Keratinocyte (primary cell): Measurements from ENCODE around the gene TAPT1. TPM values are rescaled to one million over a fixed set of nuclear protein-coding genes. Genes with fewer than 3 reads are reported as not detected.

ENCODE experiments used
- DNase-seq: peaks from one replicate; pipeline ENCODE4 v3.0.0-alpha.2; 2011; ENCODE audit warnings: low read depth, missing footprints, low spot score
- FAIRE-seq: peaks from 2 replicates; lab custom pipeline; 2011; peaks lifted over from hg19 to GRCh38; lab: Jason Lieb, UNC
- H2AFZ ChIP-seq: 2 replicates; pipeline ENCODE4 v1.6.0; 2012; ENCODE audit warnings: low read length, control low read depth, inconsistent platforms; ENCODE audit not compliant: control insufficient read depth
- H3K27ac ChIP-seq: 2 replicates; pipeline ENCODE4 v1.5.1; 2011; ENCODE audit warnings: low read length; ENCODE audit not compliant: control insufficient read depth, insufficient read depth
- H3K27me3 ChIP-seq: 3 replicates; pipeline ENCODE4 v1.6.0; 2011; ENCODE audit warnings: low read length; ENCODE audit not compliant: control insufficient read depth, insufficient read depth; ENCODE audit errors: extremely low read depth
- H3K36me3 ChIP-seq, 2 experiments: 2 replicates in 1 of 2; 3 replicates in 1 of 2; pipeline ENCODE4 v1.5.1; 2011; ENCODE audit warnings: low read length in 2 of 2, mild to moderate bottlenecking in 1 of 2; ENCODE audit not compliant: control insufficient read depth in 2 of 2, insufficient read depth in 2 of 2; ENCODE audit errors: extremely low read depth in 1 of 2
- H3K4me1 ChIP-seq: 3 replicates; pipeline ENCODE4 v1.5.1; 2011; ENCODE audit warnings: low read length; ENCODE audit not compliant: control insufficient read depth, insufficient read depth; ENCODE audit errors: extremely low read depth
- H3K4me2 ChIP-seq: 3 replicates; pipeline ENCODE4 v1.6.0; 2011; ENCODE audit warnings: low read depth, low read length; ENCODE audit not compliant: control insufficient read depth, insufficient read depth; ENCODE audit errors: extremely low read depth
- H3K4me3 ChIP-seq, 3 experiments: fragments of 200-600 bp in 1 of 3; sonication (generic) in 1 of 3; 2 replicates in 2 of 3; 3 replicates in 1 of 3; pipeline ENCODE4 v1.5.1; 2011 to 2016; ENCODE audit warnings: low read length in 3 of 3, mild to moderate bottlenecking in 3 of 3, control low read depth in 2 of 3, inconsistent platforms in 1 of 3, low read depth in 1 of 3, mixed read lengths in 1 of 3, mixed run types in 1 of 3, moderate library complexity in 1 of 3; ENCODE audit not compliant: control insufficient read depth in 2 of 3, insufficient read depth in 2 of 3; ENCODE audit errors: extremely low read depth in 1 of 3
- H3K79me2 ChIP-seq: 2 replicates; pipeline ENCODE4 v1.6.0; 2012; ENCODE audit warnings: low read length; ENCODE audit not compliant: control insufficient read depth, insufficient read depth
- H3K9ac ChIP-seq: 3 replicates; pipeline ENCODE4 v1.6.0; 2011; ENCODE audit warnings: low read length; ENCODE audit not compliant: control insufficient read depth, insufficient read depth; ENCODE audit errors: extremely low read depth
- H3K9me1 ChIP-seq: 3 replicates; pipeline ENCODE4 v1.6.0; 2011; ENCODE audit warnings: low read length; ENCODE audit not compliant: control insufficient read depth, insufficient read depth; ENCODE audit errors: extremely low read depth
- H3K9me3 ChIP-seq: 2 replicates; pipeline ENCODE4 v1.5.1; 2012; ENCODE audit warnings: low read depth, low read length; ENCODE audit not compliant: control insufficient read depth
- H4K20me1 ChIP-seq: 3 replicates; pipeline ENCODE4 v1.6.0; 2011; ENCODE audit warnings: low read length; ENCODE audit not compliant: control insufficient read depth, insufficient read depth; ENCODE audit errors: extremely low read depth
- EZH2 ChIP-seq: IDR thresholded peaks from one replicate; pipeline ENCODE4 v1.6.1; 2012; ENCODE audit warnings: inconsistent platforms, mild to moderate bottlenecking, low read length, moderate library complexity
- dilution Hi-C: fragments of 300-500 bp; cut with MboI; formaldehyde crosslinking; loops from one replicate; pipeline ENCODE4 v1.7.0; 2020; ENCODE audit warnings: low sequenced_read_pairs; ENCODE audit not compliant: extremely low pct_ligation_motif_present
- polyA plus RNA-seq, 5 experiments: library from polyadenylated mRNA; depleted of rRNA in 3 of 5; stranded (reverse) in 3 of 5; stranded (forward) in 1 of 5; unstranded in 1 of 5; fragments of >200 nt; gene quantifications; 1 replicate in 1 of 5; 2 replicates in 3 of 5; 3 replicates in 1 of 5; pipeline versions ENCODE4 v1.2.1 to v1.2.3, GENCODE V29; 2011 to 2012; ENCODE audit warnings: missing spikeins in 2 of 5, low read depth in 1 of 5, low replicate concordance in 1 of 5
- TF ChIP-seq, protein P1 (sequence below), 3 experiments: IDR thresholded peaks in 1 of 3; conservative IDR thresholded peaks in 1 of 3; optimal IDR thresholded peaks in 1 of 3; 2 replicates in 2 of 3; 3 replicates in 1 of 3; pipeline versions ENCODE3 to v1.5.1; 2011; ENCODE audit warnings: low read length in 3 of 3, mild to moderate bottlenecking in 3 of 3, moderate library complexity in 2 of 3, control low read depth in 1 of 3, inconsistent platforms in 1 of 3; ENCODE audit not compliant: insufficient read depth in 2 of 3; ENCODE audit errors: extremely low read depth in 1 of 3

TAPT1 gene
- polyA plus RNA-seq, 1 donor (not counting 4 experiments of a cell fraction or from before 2014, with no cell fraction given) = 10.7 TPM

- H3K4me3 ChIP-seq = no peak overlapping the region
- H3K79me2 ChIP-seq = peaks cover 20% of the 10 kb centered on the region
Measured at GRCh38 chr4:16218950-16219349, 7.3 kb downstream of the TAPT1 start.

GRCh38 chr4:16217300-16218051 lies 8.8 kb downstream of the TAPT1 start:
- peaks cover 12% of the 10 kb centered on the region for H3K79me2 ChIP-seq
- FAIRE-seq = no peak
- TF ChIP-seq, protein P1, sequence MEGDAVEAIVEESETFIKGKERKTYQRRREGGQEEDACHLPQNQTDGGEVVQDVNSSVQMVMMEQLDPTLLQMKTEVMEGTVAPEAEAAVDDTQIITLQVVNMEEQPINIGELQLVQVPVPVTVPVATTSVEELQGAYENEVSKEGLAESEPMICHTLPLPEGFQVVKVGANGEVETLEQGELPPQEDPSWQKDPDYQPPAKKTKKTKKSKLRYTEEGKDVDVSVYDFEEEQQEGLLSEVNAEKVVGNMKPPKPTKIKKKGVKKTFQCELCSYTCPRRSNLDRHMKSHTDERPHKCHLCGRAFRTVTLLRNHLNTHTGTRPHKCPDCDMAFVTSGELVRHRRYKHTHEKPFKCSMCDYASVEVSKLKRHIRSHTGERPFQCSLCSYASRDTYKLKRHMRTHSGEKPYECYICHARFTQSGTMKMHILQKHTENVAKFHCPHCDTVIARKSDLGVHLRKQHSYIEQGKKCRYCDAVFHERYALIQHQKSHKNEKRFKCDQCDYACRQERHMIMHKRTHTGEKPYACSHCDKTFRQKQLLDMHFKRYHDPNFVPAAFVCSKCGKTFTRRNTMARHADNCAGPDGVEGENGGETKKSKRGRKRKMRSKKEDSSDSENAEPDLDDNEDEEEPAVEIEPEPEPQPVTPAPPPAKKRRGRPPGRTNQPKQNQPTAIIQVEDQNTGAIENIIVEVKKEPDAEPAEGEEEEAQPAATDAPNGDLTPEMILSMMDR (optimal IDR thresholded peaks at IDR 0.05 in 1 of 3, IDR thresholded peaks at IDR 0.05 in 1 of 3, conservative IDR thresholded peaks at IDR 0.05 in 1 of 3; ENCODE audit: extremely low read depth in 1 of 3, insufficient read depth in 2 of 3, low read length in 3 of 3) = no peak
- TF ChIP-seq EZH2 = no peak

More at GRCh38 chr4:16218950-16219349, 7.3 kb downstream of the TAPT1 start:
- TF ChIP-seq, protein P1 (optimal IDR thresholded peaks at IDR 0.05 in 1 of 3, IDR thresholded peaks at IDR 0.05 in 1 of 3, conservative IDR thresholded peaks at IDR 0.05 in 1 of 3; ENCODE audit: extremely low read depth in 1 of 3, insufficient read depth in 2 of 3, low read length in 3 of 3) = no peak
- TF ChIP-seq EZH2 = no peak
- dilution Hi-C loops = no loop called here
- no peak overlapping the region for H3K4me2 ChIP-seq
- H3K27me3 ChIP-seq = no peaks in the 10 kb centered on the region
- H3K4me1 ChIP-seq = no peaks in the 10 kb centered on the region
- H3K9me1 ChIP-seq = peaks cover 3% of the 10 kb centered on the region
- no peak overlapping the region for H2AFZ ChIP-seq
- no peak overlapping the region for H3K27ac ChIP-seq
- peaks cover 3% of the 10 kb centered on the region for H4K20me1 ChIP-seq
- DNase-seq (no peak), FAIRE-seq (no peak)
- H3K9me3 ChIP-seq = no peaks in the 10 kb centered on the region
- peaks cover 0 to 2% of the 10 kb centered on the region in 2 experiments for H3K36me3 ChIP-seq
- no peak overlapping the region for H3K9ac ChIP-seq

More at GRCh38 chr4:16217300-16218051, 8.8 kb downstream of the TAPT1 start:
- dilution Hi-C loops = no loop called here
- Histone ChIP-seq H2AFZ (no peak overlapping the region), H3K36me3 (peaks cover 0 to 2% of the 10 kb centered on the region in 2 experiments), H3K9ac (no peak overlapping the region), H3K9me1 (peaks cover 3% of the 10 kb centered on the region), H3K4me2 (no peak overlapping the region), H3K4me3 (no peak overlapping the region), H3K27me3 (no peaks in the 10 kb centered on the region), H3K9me3 (no peaks in the 10 kb centered on the region), H3K4me1 (no peaks in the 10 kb centered on the region), H4K20me1 (peaks cover 3% of the 10 kb centered on the region), H3K27ac (no peak overlapping the region)
- DNase-seq = no peak
